A549 treated with CpdA at 1 μM for 4 hours (cell line): ENCODE results near the gene ZSWIM3. TPM values are rescaled to one million over a fixed set of nuclear protein-coding genes. Genes with fewer than 3 reads are reported as not detected.

Source experiments
- total RNA-seq: library from RNA; stranded (reverse); fragments of 200-300 nt; extraction: Qiagen RNA extraction; gene quantifications from 5 replicates; pipeline ENCODE4 v1.2.3, GENCODE V29; 2022; ENCODE audit warnings: low read depth

The ZSWIM3 gene
- total RNA-seq, result 1.5 to 1.8 TPM (median 1.7 TPM) in 5 replicates

GRCh38 chr20:45857114-45857881 lies at the start of gene ZSWIM3, which contains the start of gene ACOT8:
ZSWIM3 (plus strand) TSS chr20:45857614; CDS start chr20:45857826, 212 bp downstream.
ACOT8 (minus strand) TSS chr20:45857392; CDS start chr20:45857315, 77 bp downstream.

GRCh38 chr20:45812157-45813005 lies 45.0 kb upstream of the ZSWIM3 start, which contains the start of gene UBE2C:
UBE2C (plus strand) TSS chr20:45812644; CDS start chr20:45812696, 52 bp downstream.

GRCh38 chr20:45827030-45827652 lies 30.3 kb upstream of the ZSWIM3 start, which contains the start of gene TNNC2:
TNNC2 (minus strand) TSS chr20:45827312; CDS start chr20:45827248, 64 bp downstream.

GRCh38 chr20:45833030-45833882 lies 24.2 kb upstream of the ZSWIM3 start, which contains the start of gene SNX21:
SNX21 (plus strand) TSS chr20:45833799; CDS start chr20:45833920, 121 bp downstream.

GRCh38 chr20:45880988-45881788 lies 23.8 kb downstream of the ZSWIM3 start, which contains the start of gene ZSWIM1:
ZSWIM1 (plus strand) TSS chr20:45881227; CDS start chr20:45882593, 1,366 bp downstream.

GRCh38 chr20:45887346-45887715 lies 29.9 kb downstream of the ZSWIM3 start, which contains the start of gene SPATA25:
SPATA25 (minus strand) TSS chr20:45887622; CDS start chr20:45887590, 32 bp downstream.

GRCh38 chr20:45890985-45891983 lies 33.9 kb downstream of the ZSWIM3 start, which contains the start of the genes CTSA and NEURL2:
CTSA (plus strand) TSS chr20:45891335; CDS start chr20:45891569, 234 bp downstream.
NEURL2 (minus strand) TSS chr20:45891208; CDS start chr20:45890991, 217 bp downstream.

GRCh38 chr20:45911486-45912343 lies 54.3 kb downstream of the ZSWIM3 start, which contains the start of gene PLTP:
PLTP (minus strand) TSS chr20:45912155; CDS start chr20:45911452, 703 bp downstream.

Other genes starting within 250 kb of the ZSWIM3 start
- not detected in 5 replicates for gene WFDC10A, start 227.9 kb upstream of the ZSWIM3 start, total RNA-seq
- gene WFDC9, start 226.3 kb upstream of the ZSWIM3 start, total RNA-seq, result not detected in 5 replicates
- gene WFDC11, start 187.4 kb upstream of the ZSWIM3 start, total RNA-seq, result not detected in 5 replicates
- gene WFDC13, start 155.6 kb upstream of the ZSWIM3 start, total RNA-seq, result not detected in 5 replicates
- not detected in 5 replicates for gene WFDC10B, start 152.6 kb upstream of the ZSWIM3 start, total RNA-seq
- not detected in 5 replicates for gene SPINT4, start 135.3 kb upstream of the ZSWIM3 start, total RNA-seq
- not detected in 5 replicates for gene WFDC3, start 65.7 kb upstream of the ZSWIM3 start, total RNA-seq
- gene DNTTIP1, start 65.7 kb upstream of the ZSWIM3 start, total RNA-seq, result 32.5 to 38.5 TPM (median 37.6 TPM) in 5 replicates
- gene UBE2C, start 45.0 kb upstream of the ZSWIM3 start, total RNA-seq, result 235 to 274 TPM (median 255 TPM) in 5 replicates
- 0.21 to 0.22 TPM in 2 of 5 replicates, not detected in the others for gene TNNC2, start 30.3 kb upstream of the ZSWIM3 start, total RNA-seq
- gene SNX21, start 23.8 kb upstream of the ZSWIM3 start, total RNA-seq, result 8.7 to 13.2 TPM (median 11.3 TPM) in 5 replicates
- gene ACOT8, start 222 bp upstream of the ZSWIM3 start, total RNA-seq, result 17.6 to 21.5 TPM (median 20.3 TPM) in 5 replicates
- 5.4 to 7.1 TPM (median 6.5 TPM) in 5 replicates for gene ZSWIM1, start 23.6 kb downstream of the ZSWIM3 start, total RNA-seq
- gene SPATA25, start 30.0 kb downstream of the ZSWIM3 start, total RNA-seq, result 0.34 to 0.87 TPM (median 0.70 TPM) in 5 replicates
- 0.79 to 1.7 TPM (median 1.1 TPM) in 5 replicates for gene NEURL2, start 33.6 kb downstream of the ZSWIM3 start, total RNA-seq
- 104 to 133 TPM (median 122 TPM) in 5 replicates for gene CTSA, start 33.7 kb downstream of the ZSWIM3 start, total RNA-seq
- 1.7 to 2.4 TPM (median 2.0 TPM) in 5 replicates for gene PLTP, start 54.5 kb downstream of the ZSWIM3 start, total RNA-seq
- 27.7 to 37.0 TPM (median 32.2 TPM) in 5 replicates for gene PCIF1, start 77.1 kb downstream of the ZSWIM3 start, total RNA-seq
- gene ZNF335, start 114.6 kb downstream of the ZSWIM3 start, total RNA-seq, result 8.4 to 11.0 TPM (median 10.5 TPM) in 5 replicates
- 0.57 to 0.95 TPM (median 0.86 TPM) in 5 replicates for gene MMP9, start 151.3 kb downstream of the ZSWIM3 start, total RNA-seq
- gene SLC12A5, start 171.6 kb downstream of the ZSWIM3 start, total RNA-seq, result 11.6 to 15.4 TPM (median 14.4 TPM) in 5 replicates
- 19.9 to 25.0 TPM (median 23.0 TPM) in 5 replicates for gene NCOA5, start 232.3 kb downstream of the ZSWIM3 start, total RNA-seq